ENCODE measurements around the gene CFAP299.

DNA sequence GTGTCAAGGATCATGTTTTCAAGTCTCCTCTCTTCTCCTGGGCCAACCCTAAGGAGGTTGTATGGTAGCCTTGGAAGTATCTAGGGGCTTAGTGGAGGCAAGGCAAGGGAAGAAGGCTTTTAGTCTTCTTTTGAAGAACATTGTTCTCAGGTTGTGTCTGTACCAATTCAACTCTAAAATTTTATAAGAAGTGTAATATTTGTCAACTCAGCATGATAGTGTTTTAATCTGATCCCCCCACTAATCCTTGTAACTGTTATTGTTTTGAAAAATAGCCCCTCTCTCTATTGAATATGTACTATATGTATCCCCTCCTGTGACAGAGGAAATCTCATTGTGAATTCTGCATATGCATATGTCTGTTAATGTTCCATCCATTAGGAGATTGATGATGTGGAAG is 345.4 kb downstream of the CFAP299 start:
- TF ChIP-seq, protein P1, sequence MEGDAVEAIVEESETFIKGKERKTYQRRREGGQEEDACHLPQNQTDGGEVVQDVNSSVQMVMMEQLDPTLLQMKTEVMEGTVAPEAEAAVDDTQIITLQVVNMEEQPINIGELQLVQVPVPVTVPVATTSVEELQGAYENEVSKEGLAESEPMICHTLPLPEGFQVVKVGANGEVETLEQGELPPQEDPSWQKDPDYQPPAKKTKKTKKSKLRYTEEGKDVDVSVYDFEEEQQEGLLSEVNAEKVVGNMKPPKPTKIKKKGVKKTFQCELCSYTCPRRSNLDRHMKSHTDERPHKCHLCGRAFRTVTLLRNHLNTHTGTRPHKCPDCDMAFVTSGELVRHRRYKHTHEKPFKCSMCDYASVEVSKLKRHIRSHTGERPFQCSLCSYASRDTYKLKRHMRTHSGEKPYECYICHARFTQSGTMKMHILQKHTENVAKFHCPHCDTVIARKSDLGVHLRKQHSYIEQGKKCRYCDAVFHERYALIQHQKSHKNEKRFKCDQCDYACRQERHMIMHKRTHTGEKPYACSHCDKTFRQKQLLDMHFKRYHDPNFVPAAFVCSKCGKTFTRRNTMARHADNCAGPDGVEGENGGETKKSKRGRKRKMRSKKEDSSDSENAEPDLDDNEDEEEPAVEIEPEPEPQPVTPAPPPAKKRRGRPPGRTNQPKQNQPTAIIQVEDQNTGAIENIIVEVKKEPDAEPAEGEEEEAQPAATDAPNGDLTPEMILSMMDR (IDR thresholded peaks at IDR 0.05) = no peak
- TF ChIP-seq POLR2A (IDR thresholded peaks at IDR 0.05; ENCODE audit: low read depth) (no peak), POLR2AphosphoS5 (IDR thresholded peaks at IDR 0.05) (no peak)

Data from esophagus muscularis mucosa (tissue), 3 donors.